Skeletal muscle satellite cell (primary cell): Measurements from ENCODE around the gene MLYCD.

ENCODE experiments used
- H3K27me3 ChIP-seq: 2 replicates; pipeline ENCODE4 v1.7.0; 2013; ENCODE audit warnings: low read length; ENCODE audit not compliant: control insufficient read depth, insufficient read depth
- H3K36me3 ChIP-seq: 2 replicates; pipeline ENCODE4 v1.7.0; 2013; ENCODE audit warnings: mild to moderate bottlenecking, control low read depth, low read length; ENCODE audit not compliant: insufficient read depth
- H3K4me1 ChIP-seq: 2 replicates; pipeline ENCODE4 v1.7.0; 2013; ENCODE audit warnings: low read length; ENCODE audit not compliant: control insufficient read depth, insufficient read depth
- H3K4me2 ChIP-seq: 2 replicates; pipeline ENCODE4 v1.7.0; 2013; ENCODE audit warnings: mild to moderate bottlenecking, low read length
- H3K4me3 ChIP-seq: 2 replicates; pipeline ENCODE4 v1.7.0; 2013; ENCODE audit warnings: low read length
- H3K9ac ChIP-seq: 2 replicates; pipeline ENCODE4 v1.7.0; 2013; ENCODE audit warnings: mild to moderate bottlenecking, low read depth, low read length, moderate library complexity
- H3K9me3 ChIP-seq: replicated peaks from 2 replicates; pipeline ENCODE4 v1.7.0; 2013; ENCODE audit warnings: mild to moderate bottlenecking, control low read depth, low read length

The MLYCD gene

GRCh38 chr16:83952940-83953795, 54.3 kb downstream of the MLYCD start, which contains the start of gene OSGIN1:
OSGIN1 (plus strand) TSS chr16:83953240; CDS start chr16:83957672, 4,432 bp downstream.
- peak within 1 kb of the TSS; percentile 98 for H3K4me2 ChIP-seq
- peaks cover 19% of the 10 kb centered on the region for H3K4me1 ChIP-seq
- no peaks in the 10 kb centered on the region for H3K9me3 ChIP-seq
- peak within 1 kb of the TSS; percentile 85 for H3K4me3 ChIP-seq
- H3K27me3 ChIP-seq: no peaks in the 10 kb centered on the region
- H3K36me3 ChIP-seq: peaks cover 2% of the 10 kb centered on the region
- peak within 1 kb of the TSS; percentile 86 for H3K9ac ChIP-seq

GRCh38 chr16:83953796-83954576, 55.1 kb downstream of the MLYCD start:
- peak overlapping the region; percentile 85 for H3K4me3 ChIP-seq
- H3K9me3 ChIP-seq: no peaks in the 10 kb centered on the region
- peaks cover 10% of the 10 kb centered on the region for H3K36me3 ChIP-seq
- no peaks in the 10 kb centered on the region for H3K27me3 ChIP-seq
- peak overlapping the region; percentile 86 for H3K9ac ChIP-seq
- H3K4me2 ChIP-seq: peak overlapping the region; percentile 98
- peaks cover 19% of the 10 kb centered on the region for H3K4me1 ChIP-seq

GRCh38 chr16:83954577-83955016, 55.7 kb downstream of the MLYCD start:
- Histone ChIP-seq H3K4me2 (peak overlapping the region; percentile 98), H3K4me3 (peak overlapping the region; percentile 85), H3K9me3 (no peaks in the 10 kb centered on the region), H3K9ac (peak overlapping the region; percentile 86), H3K4me1 (peaks cover 19% of the 10 kb centered on the region), H3K27me3 (no peaks in the 10 kb centered on the region), H3K36me3 (peaks cover 17% of the 10 kb centered on the region)

GRCh38 chr16:83955218-83956130, 56.6 kb downstream of the MLYCD start:
- peaks cover 25% of the 10 kb centered on the region for H3K36me3 ChIP-seq
- H3K9ac ChIP-seq: no peak overlapping the region
- no peak overlapping the region for H3K4me3 ChIP-seq
- H3K4me2 ChIP-seq: peak overlapping the region; percentile 98
- H3K4me1 ChIP-seq: peaks cover 19% of the 10 kb centered on the region
- H3K27me3 ChIP-seq: no peaks in the 10 kb centered on the region
- no peaks in the 10 kb centered on the region for H3K9me3 ChIP-seq

- Histone ChIP-seq H3K27me3 (no peaks in the 10 kb centered on the region), H3K4me1 (peaks cover 19% of the 10 kb centered on the region), H3K4me3 (no peak overlapping the region), H3K36me3 (peaks cover 36% of the 10 kb centered on the region), H3K4me2 (no peak overlapping the region), H3K9ac (no peak overlapping the region), H3K9me3 (no peaks in the 10 kb centered on the region)
Observed at GRCh38 chr16:83956336-83957289, 57.7 kb downstream of the MLYCD start.

GRCh38 chr16:83957296-83957855, 58.5 kb downstream of the MLYCD start:
- Histone ChIP-seq H3K36me3 (peaks cover 36% of the 10 kb centered on the region), H3K4me1 (peaks cover 19% of the 10 kb centered on the region), H3K9ac (no peak overlapping the region), H3K4me2 (no peak overlapping the region), H3K9me3 (no peaks in the 10 kb centered on the region), H3K4me3 (no peak overlapping the region), H3K27me3 (no peaks in the 10 kb centered on the region)

- Histone ChIP-seq H3K36me3 (peaks cover 44% of the 10 kb centered on the region), H3K4me1 (peaks cover 14% of the 10 kb centered on the region), H3K9me3 (no peaks in the 10 kb centered on the region), H3K4me2 (no peak overlapping the region), H3K27me3 (no peaks in the 10 kb centered on the region), H3K9ac (no peak overlapping the region), H3K4me3 (no peak overlapping the region)
Observed at GRCh38 chr16:83958137-83958845, 59.4 kb downstream of the MLYCD start.

- peaks cover 11% of the 10 kb centered on the region for H3K4me1 ChIP-seq
- H3K9ac ChIP-seq: no peak overlapping the region
- H3K27me3 ChIP-seq: no peaks in the 10 kb centered on the region
- H3K36me3 ChIP-seq: peaks cover 50% of the 10 kb centered on the region
- H3K4me3 ChIP-seq: no peak overlapping the region
- H3K9me3 ChIP-seq: no peaks in the 10 kb centered on the region
- H3K4me2 ChIP-seq: no peak overlapping the region
Observed at GRCh38 chr16:83958846-83959565, 60.1 kb downstream of the MLYCD start.

- Histone ChIP-seq H3K4me1 (peaks cover 2% of the 10 kb centered on the region), H3K4me2 (no peak overlapping the region), H3K4me3 (no peak overlapping the region), H3K9me3 (no peaks in the 10 kb centered on the region), H3K27me3 (no peaks in the 10 kb centered on the region), H3K9ac (no peak overlapping the region), H3K36me3 (peaks cover 50% of the 10 kb centered on the region)
Observed at GRCh38 chr16:83959656-83960434, 60.9 kb downstream of the MLYCD start.
